Head of caudate nucleus (tissue), 42 donors: ENCODE measurements around the gene DPYSL4.

Source experiments
- DNase-seq, 42 donors: peaks; one replicate each; pipeline versions ENCODE4 v3.0.0 to v3.0.0-alpha.2; 2020 to 2021; ENCODE audit warnings: mixed read lengths in 7 of 42
- intact Hi-C: fragments of 100-400 bp; cut with DNase I; formaldehyde crosslinking; loops from one replicate; pipeline ENCODE4 v1.15.0; 2022

DPYSL4 gene

GRCh38 chr10:132185601-132186487 lies 904 bp upstream of the DPYSL4 start:
- intact Hi-C loops, result no loop called here
- peak in 6 of 42 donors; percentile 12 to 59 (median 50) for DNase-seq

- intact Hi-C loops, result no loop called here
- DNase-seq, result peak in 1 of 42 donors; percentile 42
Measured at GRCh38 chr10:132187430-132188138, 836 bp downstream of the DPYSL4 start.

GRCh38 chr10:132188331-132188730 lies 1.6 kb downstream of the DPYSL4 start:
- DNase-seq, result peak in 2 of 42 donors; percentile 32 to 48
- intact Hi-C loops, result no loop called here

GRCh38 chr10:132189016-132189415 lies 2.3 kb downstream of the DPYSL4 start:
- intact Hi-C loops, result no loop called here
- DNase-seq, result no peak

- intact Hi-C loops, result no loop called here
- peak in 1 of 42 donors; percentile 31 for DNase-seq
Measured at GRCh38 chr10:132189810-132190422, 3.2 kb downstream of the DPYSL4 start.

GRCh38 chr10:132192076-132192975 lies 5.6 kb downstream of the DPYSL4 start:
- DNase-seq, result peak in 1 of 42 donors; percentile 28
- intact Hi-C loops, result no loop called here

GRCh38 chr10:132192991-132193665 lies 6.4 kb downstream of the DPYSL4 start:
- intact Hi-C loops, result no loop called here
- DNase-seq, result peak in 26 of 42 donors; percentile 31 to 82 (median 64)

GRCh38 chr10:132193907-132194552 lies 7.3 kb downstream of the DPYSL4 start:
- peak in 3 of 42 donors; percentile 3 to 28 (median 16) for DNase-seq
- intact Hi-C loops, result no loop called here

- intact Hi-C loops, result no loop called here
- no peak for DNase-seq
Measured at GRCh38 chr10:132194726-132195125, 8.0 kb downstream of the DPYSL4 start.

- no peak for DNase-seq
- intact Hi-C loops, result no loop called here
Measured at GRCh38 chr10:132195366-132196075, 8.8 kb downstream of the DPYSL4 start.

- DNase-seq, result no peak
- intact Hi-C loops, result no loop called here
Measured at GRCh38 chr10:132196178-132197113, 9.7 kb downstream of the DPYSL4 start.

- DNase-seq, result no peak
- intact Hi-C loops, result no loop called here
Measured at GRCh38 chr10:132197271-132198067, 10.7 kb downstream of the DPYSL4 start.

- intact Hi-C loops, result no loop called here
- DNase-seq, result no peak
Measured at GRCh38 chr10:132198068-132198370, 11.3 kb downstream of the DPYSL4 start.

GRCh38 chr10:132198381-132199181 lies 11.8 kb downstream of the DPYSL4 start:
- DNase-seq, result no peak
- intact Hi-C loops, result no loop called here
